Measurements from ENCODE around the gene TUBB6. TPM values are rescaled to one million over a fixed set of nuclear protein-coding genes. Genes with fewer than 3 reads are reported as not detected.

TUBB6 gene
- polyA plus RNA-seq, 4 donors: 55.8 to 75.3 (median 59.5) TPM

DNA sequence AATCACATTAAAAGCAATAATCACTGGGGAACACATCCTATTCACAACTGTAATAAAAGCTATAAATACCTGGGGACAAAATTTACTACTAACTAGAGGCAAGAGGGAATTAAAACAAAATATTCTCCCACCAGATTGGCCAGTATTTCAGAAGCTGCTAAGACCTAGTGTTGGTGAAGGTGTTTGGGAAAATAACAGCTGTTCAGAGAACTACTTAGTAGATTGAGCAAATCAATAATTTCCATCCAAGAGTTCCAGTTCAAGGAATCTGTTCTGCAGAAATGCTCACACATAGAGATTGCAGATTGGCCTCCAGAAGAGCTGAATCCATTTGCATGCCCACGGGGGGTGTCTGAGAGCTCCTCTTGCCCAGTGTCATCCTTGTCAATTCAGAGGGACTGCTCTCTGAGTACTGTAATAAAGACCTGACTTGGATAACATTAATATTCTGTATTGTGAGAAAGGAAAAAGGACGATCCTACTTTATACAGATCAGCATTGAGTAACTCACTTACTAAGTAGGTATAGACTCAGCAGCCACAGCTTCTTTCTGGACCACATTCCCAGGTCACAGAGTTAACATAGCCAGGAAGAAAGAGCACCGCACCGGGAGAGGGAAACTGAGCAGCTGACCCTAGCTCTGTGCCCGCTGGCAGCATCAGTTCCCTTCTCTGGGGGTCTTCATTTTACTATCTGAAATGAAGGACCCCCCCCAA lies 5.6 kb downstream of the TUBB6 start:
- DNase-seq (ENCODE audit: low read depth in 4 of 4, low spot score in 3 of 4): no peak

DNA sequence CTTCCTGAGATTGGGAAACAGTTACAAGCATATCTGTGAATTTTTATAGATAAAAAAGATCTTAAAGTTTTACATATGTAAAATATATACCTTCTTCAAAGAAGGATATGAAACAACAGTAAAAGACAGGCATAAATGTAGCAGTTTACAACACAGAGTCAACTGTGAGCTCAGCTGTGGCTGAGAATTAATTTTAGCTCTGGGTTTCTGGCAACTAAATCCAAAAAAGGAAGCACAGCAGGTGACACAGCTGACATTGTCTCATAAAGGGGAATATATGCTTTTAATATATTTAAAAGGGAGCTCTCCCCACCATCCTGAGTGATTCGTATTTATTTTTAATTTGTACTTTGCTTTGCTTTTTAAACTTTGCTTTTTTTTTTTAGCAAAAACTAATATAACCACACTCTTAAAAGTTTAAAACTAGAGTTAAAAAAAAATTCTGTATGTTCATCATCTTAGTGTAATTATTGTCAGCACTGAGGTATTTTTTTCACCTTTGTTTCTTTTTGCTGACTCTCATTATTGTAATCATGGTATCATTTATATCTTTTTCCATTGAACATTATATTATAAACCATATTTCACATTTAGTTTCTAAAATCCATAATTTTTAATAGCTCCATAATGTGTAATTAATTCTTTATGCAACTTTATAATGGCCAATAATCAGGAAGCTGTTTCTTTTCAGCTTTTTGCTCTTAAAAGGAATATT lies 6.7 kb downstream of the TUBB6 start:
- DNase-seq (ENCODE audit: low read depth in 4 of 4, low spot score in 3 of 4): no peak

DNA sequence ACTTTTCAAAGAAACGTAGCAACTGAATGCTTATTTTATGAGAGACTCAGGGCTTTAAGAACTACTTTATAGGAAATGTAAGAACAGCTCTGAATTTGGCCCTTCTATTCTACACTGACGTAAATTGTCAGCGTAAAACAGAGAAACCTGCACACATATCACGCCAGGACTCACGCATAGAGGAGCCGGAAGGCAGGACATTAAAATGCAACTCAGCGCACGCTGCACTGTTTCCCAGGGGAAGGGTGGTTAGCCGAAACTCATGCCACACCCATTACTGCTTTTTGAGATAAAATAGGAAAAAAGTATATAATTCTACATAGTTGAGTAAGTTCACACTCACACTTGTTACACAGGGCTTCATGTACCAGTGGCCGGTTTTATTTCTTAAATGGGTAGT lies 7.4 kb downstream of the TUBB6 start:
- no peak for DNase-seq (ENCODE audit: low read depth in 4 of 4, low spot score in 3 of 4)

DNA sequence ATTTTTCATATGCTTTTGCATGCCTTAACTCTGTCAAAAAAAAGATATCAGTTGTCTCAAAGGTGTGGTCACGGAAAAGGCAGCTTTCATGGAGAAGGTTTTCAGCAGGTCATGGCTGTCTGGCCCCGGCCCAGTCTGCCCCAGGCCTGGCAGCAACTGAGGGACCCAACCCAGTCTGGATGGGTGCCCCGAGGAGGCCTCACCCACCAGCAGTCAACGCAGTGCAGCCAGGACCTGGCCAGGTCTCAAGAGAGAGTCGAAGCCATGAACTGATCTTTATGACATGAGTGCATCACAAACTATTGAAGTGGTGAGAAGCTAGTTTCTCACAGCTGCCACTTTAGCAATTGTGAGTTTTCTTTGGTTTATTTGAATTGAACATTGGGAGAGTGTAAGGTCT lies 7.9 kb downstream of the TUBB6 start:
- no peak for DNase-seq (ENCODE audit: low read depth in 4 of 4, low spot score in 3 of 4)

DNA sequence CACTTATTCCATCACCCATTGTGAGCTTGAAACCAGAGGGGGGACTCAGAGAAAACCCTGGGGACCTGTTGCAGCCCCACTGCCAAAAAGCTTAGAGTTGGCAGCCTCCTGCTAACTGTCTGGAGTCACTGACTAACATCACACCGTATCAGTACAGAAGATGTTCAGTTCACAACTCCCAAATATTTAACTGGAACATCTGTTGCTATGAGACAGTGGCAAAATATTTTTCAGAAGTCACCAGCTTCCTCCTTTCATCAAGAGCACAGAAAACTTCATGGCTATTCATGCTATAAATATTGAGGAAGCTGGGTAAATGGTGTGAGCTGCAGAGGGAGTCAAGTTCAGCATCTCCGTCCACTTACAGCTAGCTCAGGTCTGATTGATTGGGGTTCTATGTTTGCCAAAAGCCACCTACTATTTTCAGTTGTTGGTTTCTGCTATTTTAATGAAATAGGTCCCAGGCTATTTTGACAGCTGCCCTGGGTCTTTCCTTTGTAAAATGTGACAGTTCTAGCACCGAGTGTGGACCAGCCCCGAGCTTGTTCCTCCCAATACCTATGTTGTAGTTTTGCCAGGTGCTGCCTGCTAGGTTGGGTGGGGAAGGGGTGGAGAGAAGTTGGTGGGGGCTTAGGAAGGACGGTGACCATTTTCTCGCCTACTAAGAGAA lies 9.8 kb downstream of the TUBB6 start:
- no peak for DNase-seq (ENCODE audit: low read depth in 4 of 4, low spot score in 3 of 4)

DNA sequence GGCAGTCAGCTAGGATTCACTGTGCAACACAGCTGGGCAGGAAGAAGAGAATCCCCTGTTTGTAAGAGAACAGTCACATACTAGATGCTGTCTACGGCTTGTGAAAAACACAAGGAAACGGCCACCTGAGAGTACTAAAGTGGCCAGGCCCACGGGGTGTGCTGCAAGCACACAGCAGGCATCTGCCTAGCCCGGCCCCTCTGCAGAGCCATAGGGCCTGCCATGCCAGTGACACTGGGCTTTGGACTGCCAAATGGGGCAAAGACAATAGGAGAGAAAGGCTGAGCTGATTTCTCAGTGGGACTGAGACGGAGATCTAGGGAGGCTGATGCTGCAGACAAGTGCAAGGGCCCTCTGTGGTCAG lies 10.3 kb downstream of the TUBB6 start:
- DNase-seq (ENCODE audit: low read depth in 4 of 4, low spot score in 3 of 4): no peak

DNA sequence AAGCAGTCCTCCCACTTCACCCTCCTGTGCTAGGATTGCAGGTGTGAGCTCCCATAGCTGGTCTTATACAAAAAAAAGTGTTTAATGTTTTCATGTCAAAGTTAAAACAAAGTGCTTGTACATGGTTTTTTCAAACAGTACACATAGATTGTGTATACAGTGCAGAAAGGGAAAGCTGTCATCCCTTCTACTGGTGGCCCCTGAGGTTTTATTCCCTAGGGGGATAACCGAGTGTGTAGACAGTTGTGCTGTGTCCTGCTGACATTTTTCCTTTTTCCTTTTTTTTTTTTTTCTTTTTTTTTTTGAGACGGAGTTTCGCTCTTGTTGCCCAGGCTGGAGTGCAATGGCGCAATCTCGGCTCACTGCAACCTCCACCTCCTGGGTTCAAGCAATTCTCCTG lies 10.8 kb downstream of the TUBB6 start:
- DNase-seq (ENCODE audit: low read depth in 4 of 4, low spot score in 3 of 4): no peak

DNA sequence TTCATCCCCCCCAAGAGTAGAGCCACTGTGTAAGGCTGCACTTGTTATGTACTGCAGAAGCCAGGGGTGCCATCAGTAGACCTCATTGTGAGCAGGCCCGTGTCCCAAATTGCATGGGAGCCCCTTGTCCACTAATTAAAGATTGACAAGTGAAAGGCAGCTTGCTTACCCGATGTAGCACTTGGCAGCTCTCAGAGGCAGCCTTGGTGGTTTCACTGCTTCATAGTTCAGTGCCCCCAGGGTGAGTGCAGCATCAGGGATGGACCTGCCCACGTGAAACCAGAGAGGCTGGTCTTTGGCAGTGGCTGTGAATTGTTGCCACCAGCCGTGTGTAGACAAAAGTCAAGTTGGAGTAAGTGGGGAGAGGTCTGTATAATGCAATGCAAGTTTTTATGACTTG lies 13.3 kb downstream of the TUBB6 start:
- no peak for DNase-seq (ENCODE audit: low read depth in 4 of 4, low spot score in 3 of 4)

DNA sequence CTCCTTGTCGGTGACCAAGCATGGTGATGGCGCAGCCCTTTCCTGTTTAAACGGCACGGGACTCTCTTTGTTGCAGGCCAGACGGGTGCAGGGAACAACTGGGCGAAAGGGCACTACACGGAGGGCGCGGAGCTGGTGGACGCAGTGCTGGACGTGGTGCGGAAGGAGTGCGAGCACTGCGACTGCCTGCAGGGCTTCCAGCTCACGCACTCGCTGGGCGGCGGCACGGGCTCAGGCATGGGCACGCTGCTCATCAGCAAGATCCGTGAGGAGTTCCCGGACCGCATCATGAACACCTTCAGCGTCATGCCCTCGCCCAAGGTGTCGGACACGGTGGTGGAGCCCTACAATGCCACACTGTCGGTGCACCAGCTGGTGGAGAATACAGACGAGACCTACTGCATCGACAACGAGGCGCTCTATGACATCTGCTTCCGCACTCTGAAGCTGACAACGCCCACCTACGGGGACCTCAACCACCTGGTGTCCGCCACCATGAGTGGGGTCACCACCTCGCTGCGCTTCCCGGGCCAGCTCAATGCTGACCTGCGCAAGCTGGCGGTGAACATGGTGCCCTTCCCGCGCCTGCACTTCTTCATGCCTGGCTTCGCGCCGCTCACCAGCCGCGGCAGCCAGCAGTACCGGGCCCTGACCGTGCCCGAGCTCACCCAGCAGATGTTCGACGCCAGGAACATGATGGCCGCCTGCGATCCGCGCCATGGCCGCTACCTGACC lies 17.1 kb downstream of the TUBB6 start:
- DNase-seq (ENCODE audit: low read depth in 4 of 4, low spot score in 3 of 4): no peak

DNA sequence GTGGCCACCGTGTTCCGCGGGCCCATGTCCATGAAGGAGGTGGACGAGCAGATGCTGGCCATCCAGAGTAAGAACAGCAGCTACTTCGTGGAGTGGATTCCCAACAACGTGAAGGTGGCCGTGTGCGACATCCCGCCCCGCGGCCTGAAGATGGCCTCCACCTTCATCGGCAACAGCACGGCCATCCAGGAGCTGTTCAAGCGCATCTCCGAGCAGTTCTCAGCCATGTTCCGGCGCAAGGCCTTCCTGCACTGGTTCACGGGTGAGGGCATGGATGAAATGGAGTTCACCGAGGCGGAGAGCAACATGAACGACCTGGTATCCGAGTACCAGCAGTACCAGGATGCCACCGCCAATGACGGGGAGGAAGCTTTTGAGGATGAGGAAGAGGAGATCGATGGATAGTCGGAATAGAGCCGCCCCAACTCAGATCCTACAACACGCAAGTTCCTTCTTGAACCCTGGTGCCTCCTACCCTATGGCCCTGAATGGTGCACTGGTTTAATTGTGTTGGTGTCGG lies 17.7 kb downstream of the TUBB6 start:
- DNase-seq (ENCODE audit: low read depth in 4 of 4, low spot score in 3 of 4): no peak

DNA sequence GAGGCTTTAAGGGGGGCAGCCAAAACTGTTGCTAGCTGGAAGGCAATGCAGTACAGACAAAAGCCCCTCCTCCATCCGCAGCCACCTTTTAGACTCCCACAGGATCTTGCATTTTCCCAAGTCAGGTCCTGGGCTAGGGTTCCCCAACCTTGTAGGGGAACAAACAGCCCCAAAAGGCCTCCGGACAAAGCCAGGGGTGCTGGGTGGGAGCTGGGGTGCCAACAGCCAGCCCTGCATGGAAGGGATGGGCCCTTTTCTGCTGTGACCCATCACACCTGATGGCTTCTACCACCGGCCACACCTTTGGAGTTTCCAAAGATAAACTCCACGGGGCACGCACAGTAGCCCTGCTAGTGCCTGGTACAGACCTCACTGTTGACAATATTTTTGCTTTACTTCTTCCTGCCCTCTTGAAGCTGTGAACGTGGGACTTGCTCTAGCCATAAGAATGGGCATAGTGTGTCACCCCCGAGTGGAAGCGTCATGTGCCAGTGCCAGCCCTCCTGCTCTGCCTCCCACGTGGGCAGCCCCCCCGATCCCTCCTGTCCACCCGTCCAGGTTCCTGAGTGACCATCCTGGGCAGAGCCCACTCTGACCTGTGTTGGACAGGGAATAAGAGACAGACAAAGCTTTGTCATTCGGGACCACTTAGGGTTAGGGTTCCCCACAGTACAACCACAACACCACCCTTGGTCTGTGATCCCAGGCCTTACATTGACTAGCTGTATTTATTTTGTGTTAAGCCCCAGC lies 18.8 kb downstream of the TUBB6 start:
- no peak for DNase-seq (ENCODE audit: low read depth in 4 of 4, low spot score in 3 of 4)

DNA sequence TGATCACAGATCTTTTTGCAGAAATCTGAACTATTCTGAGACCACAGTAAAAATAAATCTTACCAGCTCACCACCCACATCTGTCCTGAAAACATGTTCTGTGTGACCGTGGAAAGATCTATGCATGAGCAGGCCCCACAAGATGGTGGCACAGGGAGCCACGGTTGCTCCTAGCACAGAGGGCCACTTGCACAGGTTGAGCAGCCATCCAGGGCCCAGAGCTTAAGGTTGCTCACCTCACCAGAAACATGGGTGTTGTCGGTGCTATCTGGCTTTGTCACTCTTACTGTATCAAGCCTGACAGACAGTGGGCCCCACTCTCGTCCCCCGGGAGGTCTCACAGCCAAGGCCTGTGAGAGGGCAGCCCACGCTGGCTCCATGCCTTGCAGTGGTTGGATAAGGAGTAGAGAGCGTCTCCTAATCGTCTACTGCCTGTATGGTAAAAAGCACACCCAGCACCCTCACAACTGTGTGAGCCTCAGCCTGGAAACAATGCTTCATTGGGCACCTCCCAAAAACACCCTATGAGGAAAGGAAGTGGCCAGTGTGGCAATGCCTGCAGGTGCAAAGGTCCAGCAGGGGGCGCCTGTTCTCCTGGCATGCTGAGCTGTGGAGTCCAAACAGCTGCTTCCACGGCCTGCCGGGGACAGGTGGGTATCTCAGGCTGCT lies 19.6 kb downstream of the TUBB6 start:
- no peak for DNase-seq (ENCODE audit: low read depth in 4 of 4, low spot score in 3 of 4)

DNA sequence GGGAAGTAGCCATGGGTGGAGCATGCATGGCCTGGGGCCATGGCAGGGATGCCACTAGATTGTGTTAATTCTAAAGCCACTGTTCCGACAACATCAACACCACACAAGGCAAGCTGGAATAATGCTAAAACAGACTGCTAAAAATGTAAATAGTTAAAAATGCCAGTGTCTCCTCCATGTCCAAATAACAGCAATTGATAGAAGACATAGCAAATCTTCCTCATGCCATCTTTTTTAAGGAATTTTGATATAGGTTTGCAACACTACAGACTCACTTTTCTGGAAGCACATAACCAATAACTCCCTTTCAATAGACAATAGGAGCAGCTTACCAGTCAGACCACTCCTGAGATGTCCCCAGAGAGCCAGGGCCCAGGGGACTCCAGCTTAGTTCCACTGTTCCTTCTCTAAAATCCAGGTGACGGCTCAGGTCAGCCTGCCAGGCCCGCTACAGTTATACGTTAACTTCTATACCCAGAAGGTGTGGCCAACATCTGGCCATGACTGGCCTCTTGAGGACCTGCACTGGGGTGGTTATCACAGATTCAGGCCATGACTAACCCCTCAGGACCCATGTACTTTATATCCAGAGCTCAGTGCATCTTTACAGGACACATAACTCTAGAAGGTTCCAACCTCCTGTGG lies 20.3 kb downstream of the TUBB6 start:
- no peak for DNase-seq (ENCODE audit: low read depth in 4 of 4, low spot score in 3 of 4)

DNA sequence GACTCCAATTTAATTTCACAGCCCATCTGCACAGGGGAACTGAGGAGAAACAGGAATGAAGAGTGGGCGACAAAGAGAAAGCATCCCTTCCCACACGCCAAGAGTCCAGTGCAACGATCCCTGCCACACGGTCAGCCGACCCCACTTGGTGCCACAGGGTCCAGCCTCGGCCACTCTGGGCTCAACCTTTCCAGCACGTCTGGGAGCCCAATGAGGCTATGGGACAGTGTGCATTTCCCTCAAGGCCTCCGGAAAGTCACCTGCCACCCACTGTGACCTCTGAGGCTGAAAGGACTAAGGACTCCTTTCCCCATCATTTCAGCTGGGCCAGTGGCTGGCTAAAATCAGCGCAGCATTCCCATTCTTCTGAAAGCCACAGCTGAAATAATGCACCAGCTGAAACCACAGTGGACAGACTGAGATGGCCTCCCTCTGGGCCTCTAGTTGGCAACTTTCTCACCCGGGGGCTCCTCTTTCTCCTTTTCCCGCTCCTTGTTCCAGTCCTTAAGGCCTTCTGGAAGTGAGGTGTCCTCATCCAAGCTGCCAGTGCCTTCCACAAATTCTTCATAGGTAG lies 21.2 kb downstream of the TUBB6 start:
- DNase-seq (ENCODE audit: low read depth in 4 of 4, low spot score in 3 of 4): no peak

DNA sequence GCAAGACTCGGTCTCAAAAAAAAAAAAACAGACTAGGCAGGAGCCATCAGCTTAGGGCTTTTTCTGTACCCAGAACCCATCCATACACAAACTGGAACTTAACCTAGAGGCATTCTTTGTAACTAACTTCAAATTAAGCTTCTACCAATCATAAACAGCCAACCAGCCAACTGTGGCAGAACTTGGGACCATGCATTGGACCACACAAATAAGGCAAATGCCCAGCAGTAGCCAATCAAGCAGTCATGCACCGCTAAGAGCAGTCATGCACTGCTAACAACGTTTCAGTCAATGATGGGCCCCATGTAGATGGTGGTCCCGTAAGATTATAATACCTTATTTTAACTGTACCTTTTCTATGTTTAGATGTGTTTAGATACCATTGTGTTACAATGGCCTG lies 22.7 kb downstream of the TUBB6 start:
- DNase-seq (ENCODE audit: low read depth in 4 of 4, low spot score in 3 of 4): no peak

DNA sequence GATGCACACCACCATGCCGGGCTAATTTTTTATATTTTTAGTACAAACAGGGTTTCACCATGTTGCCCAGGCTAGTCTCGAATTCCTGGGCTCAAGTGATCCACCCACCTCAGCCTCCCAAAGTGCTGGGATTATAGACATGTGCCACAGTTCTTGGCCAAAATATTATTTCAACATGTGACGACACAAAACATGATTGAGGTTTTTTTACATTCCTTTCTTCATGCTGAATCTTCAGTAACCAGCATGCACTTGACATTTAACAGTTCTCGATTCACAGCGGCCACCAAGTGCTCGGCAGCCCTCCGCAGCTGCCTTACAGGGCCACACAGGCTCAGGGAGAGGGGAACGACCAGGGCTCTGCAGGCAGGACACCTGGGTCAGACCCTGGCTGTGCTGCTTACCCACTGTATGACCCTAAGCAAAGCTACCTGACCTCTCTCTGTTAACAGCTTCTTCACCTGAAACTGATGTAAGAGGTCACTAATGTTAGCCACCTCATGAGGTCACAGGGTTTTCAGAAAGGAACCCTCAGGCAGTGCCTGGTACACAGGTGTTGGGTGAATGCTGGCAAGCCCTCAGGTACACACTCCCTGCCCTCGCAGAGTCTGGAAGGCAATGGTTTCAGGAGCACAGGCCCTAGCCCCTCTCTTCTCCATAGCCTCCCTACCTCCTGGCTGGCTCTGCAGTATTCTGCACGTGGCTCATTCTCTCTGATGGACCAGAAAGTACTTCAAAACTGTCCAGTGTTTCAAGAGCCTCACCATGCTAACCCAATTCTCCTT lies 25.7 kb downstream of the TUBB6 start:
- DNase-seq (ENCODE audit: low read depth in 4 of 4, low spot score in 3 of 4): no peak

DNA sequence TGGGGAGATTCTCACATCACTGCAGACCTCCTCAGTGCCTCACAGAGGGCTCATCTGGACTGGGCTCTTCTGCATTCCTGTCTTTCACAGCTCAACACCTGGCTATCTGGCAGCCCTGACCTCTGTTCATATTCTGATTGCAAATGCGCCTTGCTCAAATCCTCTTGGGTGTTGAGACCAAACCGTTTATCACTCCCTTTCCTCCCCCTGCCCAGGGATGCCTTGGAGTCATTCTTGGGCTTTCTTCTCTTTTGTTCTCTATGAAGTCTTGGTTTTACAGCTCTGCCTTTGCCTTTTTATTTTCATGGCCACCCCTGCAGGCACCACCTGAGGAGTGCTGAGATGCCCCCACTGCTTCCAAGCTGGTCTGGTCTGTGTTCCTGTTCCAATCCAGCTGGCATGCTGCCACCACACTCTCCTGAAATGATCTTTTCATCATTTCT lies 26.3 kb downstream of the TUBB6 start:
- DNase-seq (ENCODE audit: low read depth in 4 of 4, low spot score in 3 of 4): no peak

DNA sequence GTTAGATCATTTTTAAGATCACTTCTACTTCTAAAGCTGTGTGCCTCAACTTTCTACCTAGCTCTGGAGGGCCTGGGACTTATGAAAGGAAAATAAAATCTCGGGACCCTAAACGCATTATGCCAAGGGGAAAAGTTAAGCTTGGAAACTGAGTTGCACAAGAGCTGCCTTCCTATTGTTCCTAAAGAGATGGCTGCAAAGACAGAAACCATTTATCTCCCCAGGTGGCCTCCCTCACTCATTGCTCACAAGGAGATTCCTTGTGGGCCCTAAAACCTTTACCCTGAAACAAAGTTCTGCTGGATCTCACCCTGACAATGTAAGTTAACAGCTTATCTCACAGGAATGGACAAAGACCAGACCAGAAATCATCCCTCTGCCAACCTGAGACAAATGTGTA lies 26.8 kb downstream of the TUBB6 start:
- no peak for DNase-seq (ENCODE audit: low read depth in 4 of 4, low spot score in 3 of 4)

All from right renal pelvis (tissue), 4 donors.